Daoy (cell line): ENCODE measurements around the gene PLD3. TPM values are rescaled to one million over a fixed set of nuclear protein-coding genes. Genes with fewer than 3 reads are reported as not detected.
A peak's percentile ranks its signal among the peaks of the same experiment; 100 is the strongest.
"Not testable (repeated sequence)": the region's sequence is repeated elsewhere in the genome, so short reads cannot be mapped to it uniquely, and the experiment has no call there.

Experiments used
- DNase-seq: peaks from one replicate; pipeline ENCODE4 v3.0.0-alpha.2; 2015; ENCODE audit warnings: low read depth
- total RNA-seq: library from RNA; depleted of rRNA; stranded (reverse); fragments of >200 nt; shearing (Covaris generic); gene quantifications from 2 replicates; pipeline ENCODE4 v1.2.3, GENCODE V29; 2014

The PLD3 gene
- total RNA-seq, 1 experiment from 2014 or later = 121 TPM

GRCh38 chr19:40332669-40333068 is 15.8 kb upstream of the PLD3 start:
- no peak for DNase-seq

GRCh38 chr19:40333083-40333482 is 15.4 kb upstream of the PLD3 start:
- DNase-seq = not testable (repeated sequence)

- DNase-seq = no peak
Measured at GRCh38 chr19:40335101-40335500, 13.4 kb upstream of the PLD3 start.

- DNase-seq = peak; percentile 55
Measured at GRCh38 chr19:40335855-40336600, 12.5 kb upstream of the PLD3 start.

GRCh38 chr19:40336601-40336900 is 11.9 kb upstream of the PLD3 start:
- no peak for DNase-seq

GRCh38 chr19:40337107-40337506 is 11.4 kb upstream of the PLD3 start:
- no peak for DNase-seq

GRCh38 chr19:40337594-40337993 is 10.9 kb upstream of the PLD3 start:
- DNase-seq = no peak

- no peak for DNase-seq
Measured at GRCh38 chr19:40339018-40339728, 9.3 kb upstream of the PLD3 start.

- no peak for DNase-seq
Measured at GRCh38 chr19:40341601-40342482, 6.7 kb upstream of the PLD3 start.

GRCh38 chr19:40342644-40343311 is 5.7 kb upstream of the PLD3 start:
- DNase-seq = no peak

- DNase-seq = no peak
Measured at GRCh38 chr19:40344422-40344821, 4.1 kb upstream of the PLD3 start.

GRCh38 chr19:40348961-40349507 is 539 bp downstream of the PLD3 start:
- DNase-seq = peak; percentile 42

- DNase-seq = no peak
Measured at GRCh38 chr19:40355975-40356680, 7.6 kb downstream of the PLD3 start.

- peak; percentile 42 for DNase-seq
Measured at GRCh38 chr19:40356681-40357595, 8.4 kb downstream of the PLD3 start.

- peak; percentile 43 for DNase-seq
Measured at GRCh38 chr19:40357640-40358039, 9.1 kb downstream of the PLD3 start.

GRCh38 chr19:40358773-40359172 is 10.3 kb downstream of the PLD3 start:
- DNase-seq = no peak

- no peak for DNase-seq
Measured at GRCh38 chr19:40360020-40360707, 11.7 kb downstream of the PLD3 start.

- no peak for DNase-seq
Measured at GRCh38 chr19:40360708-40361241, 12.3 kb downstream of the PLD3 start.

GRCh38 chr19:40362160-40362559 is 13.7 kb downstream of the PLD3 start:
- DNase-seq = no peak
